ENCODE results near the gene LRCH1. TPM values are rescaled to one million over a fixed set of nuclear protein-coding genes. Genes with fewer than 3 reads are reported as not detected.

Gene LRCH1
- total RNA-seq, 1 donor = 10.0 TPM

DNA sequence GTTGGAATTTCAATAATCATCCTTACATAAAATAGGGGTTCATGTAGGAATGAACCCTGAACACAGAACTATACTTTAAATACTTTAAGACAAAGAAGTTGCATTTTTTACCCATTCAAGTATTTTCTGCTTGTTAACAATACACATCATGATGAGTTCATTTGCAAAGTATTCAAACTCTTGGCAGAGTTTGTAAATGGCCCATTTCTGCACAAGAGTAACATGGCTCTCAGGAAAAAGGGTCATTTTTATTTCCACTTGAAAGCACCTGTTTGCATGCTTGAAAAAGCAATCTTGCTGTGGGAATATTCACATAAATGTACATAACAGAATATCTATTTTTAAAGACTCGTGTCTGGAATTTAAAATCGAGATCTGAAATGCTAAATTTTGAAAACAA, 225.9 kb downstream of the LRCH1 start:
- no peak for DNase-seq (ENCODE audit: low read depth in 2 of 3, low spot score in 2 of 3)

DNA sequence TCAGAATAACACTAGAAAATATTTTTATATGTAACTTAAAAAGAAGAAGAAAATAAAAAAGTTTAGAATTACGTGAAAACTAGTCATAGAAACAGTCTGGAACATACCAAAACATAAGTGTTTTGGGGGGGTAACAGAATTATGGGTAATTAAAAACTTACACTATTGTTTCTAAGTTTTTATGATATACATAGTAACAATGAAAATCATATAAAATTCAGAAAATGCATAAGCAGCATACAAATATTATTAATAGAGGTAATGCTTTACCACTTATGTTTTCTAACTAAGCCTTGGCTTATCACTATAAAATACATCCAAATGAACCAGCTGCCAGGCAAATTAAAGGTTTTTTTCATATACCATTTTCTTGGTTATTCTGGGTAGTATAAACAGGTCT, 229.1 kb downstream of the LRCH1 start:
- DNase-seq (ENCODE audit: low read depth in 2 of 3, low spot score in 2 of 3) = no peak

DNA sequence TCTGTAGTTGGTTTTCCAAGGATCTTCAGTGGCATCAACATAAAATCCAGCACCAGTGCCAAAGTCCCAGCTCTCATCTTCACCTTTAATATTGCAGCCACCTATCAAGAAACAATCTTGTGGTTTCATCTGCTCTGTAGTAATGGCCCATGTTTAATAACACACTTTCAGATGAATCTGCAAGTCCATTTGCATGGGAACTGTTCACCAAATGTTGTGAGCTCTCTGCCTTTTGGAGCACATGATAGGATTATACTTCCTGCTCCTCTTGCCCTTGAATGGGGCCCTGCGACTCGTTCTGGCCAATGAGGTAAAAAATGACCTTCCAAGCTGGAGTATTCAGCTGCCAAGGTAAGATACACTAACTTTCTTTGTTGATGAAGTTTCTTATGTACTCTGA, 229.7 kb downstream of the LRCH1 start:
- no peak for DNase-seq (ENCODE audit: low read depth in 2 of 3, low spot score in 2 of 3)

DNA sequence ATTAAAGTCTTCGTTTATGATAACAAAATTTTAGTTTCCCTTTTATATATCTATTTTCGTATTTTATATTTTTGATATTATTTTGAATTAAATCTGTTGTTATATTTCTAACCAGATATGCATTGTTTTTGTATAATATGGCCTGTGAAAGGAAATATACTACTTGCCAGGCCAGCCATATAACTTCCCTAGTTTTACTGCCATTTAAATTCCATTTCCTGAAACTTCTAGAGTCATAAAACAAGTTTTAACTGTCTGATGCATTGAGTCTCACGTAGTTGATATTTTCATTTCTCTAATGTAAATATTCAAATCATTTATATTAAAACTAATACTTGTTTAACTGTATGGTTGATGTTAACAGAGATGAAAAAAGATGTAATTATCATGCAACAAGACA, 230.5 kb downstream of the LRCH1 start:
- DNase-seq (ENCODE audit: low read depth in 2 of 3, low spot score in 2 of 3) = no peak

DNA sequence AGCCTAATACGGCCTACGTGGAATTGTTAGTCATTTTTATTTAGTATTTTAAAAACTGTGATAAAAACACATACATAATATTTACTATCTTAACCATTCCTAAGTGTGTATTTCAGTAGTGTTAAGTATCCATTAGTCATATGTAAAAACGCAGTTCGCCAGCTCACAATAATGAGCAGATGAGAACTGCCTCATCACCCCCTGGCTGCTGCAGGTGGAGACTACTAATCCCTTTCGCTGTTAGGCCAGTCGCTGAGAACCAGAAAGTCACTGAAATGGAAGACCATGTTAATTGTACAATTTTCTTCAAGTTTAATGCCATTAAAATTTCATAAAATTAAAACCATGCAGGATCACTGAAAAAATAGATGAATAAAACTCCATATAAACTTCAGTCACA, 242.4 kb downstream of the LRCH1 start:
- no peak for DNase-seq (ENCODE audit: low read depth in 2 of 3, low spot score in 2 of 3)

DNA sequence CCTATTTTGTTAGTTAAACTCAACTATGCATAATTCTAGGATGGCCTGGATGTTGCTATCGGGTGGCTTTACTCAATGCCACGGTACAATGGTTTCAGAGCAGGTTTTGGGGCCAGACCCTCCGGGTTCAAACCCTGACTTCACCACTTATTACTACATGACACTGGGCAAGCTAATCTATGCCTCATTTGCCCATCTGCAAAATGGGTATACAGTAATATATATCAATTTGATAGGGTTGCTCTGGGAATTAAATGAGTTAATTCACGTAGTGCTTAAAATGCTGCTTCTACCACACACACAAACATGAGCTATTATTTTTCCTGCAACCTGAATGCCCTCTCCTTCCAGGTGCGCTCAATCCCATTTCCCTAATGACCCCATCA, 243.2 kb downstream of the LRCH1 start:
- no peak for DNase-seq (ENCODE audit: low read depth in 2 of 3, low spot score in 2 of 3)

DNA sequence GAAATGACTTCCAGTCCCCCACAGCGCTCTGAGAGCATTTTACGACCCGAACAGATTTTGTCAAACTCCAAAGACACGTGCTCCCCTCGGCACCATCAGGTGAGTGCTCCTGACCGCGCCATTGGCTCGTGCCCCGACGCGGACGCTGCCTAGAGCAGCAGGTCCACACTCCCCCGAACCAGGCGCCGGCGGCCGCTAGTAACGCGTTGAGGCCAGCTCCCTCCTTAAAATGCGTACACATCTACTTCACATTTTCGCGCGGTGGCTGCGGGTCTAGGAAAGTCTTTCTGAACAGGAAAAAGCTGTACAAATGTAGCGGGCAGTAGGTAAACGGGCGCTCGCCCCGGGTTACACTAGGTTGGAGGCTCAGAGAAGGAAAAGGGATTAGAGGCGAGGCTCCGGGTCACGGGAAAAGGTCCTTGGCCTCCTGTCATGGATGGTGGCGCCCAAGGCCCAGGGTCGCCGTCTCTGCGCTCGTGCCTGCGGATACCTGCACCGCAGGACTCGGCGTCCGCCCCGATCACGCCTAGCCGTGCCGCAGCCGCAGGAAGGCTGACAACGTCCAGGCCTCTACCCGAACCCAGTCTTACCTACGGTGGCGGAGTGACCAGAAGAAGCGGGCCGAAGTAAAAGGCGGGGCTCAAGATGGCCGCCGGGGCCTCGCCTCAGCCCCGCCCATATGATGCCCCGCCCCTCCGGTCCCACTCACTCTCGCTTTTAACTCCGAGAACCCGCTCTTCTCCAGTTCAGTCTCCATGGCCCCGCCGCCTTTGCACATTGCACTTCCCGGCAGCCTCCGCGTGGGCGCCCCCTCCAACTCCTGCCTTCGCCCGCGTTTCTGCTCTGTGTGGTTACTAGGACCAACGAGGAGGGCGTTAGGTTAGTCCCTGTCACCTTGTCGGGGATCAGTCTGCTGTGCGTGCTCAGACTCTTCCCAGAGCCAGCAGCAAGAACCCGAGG, 243.8 kb downstream of the LRCH1 start, which contains the start of gene ESD:
Gene ESD, minus strand, starts transcription at position 647 of the 960 bp plus-strand sequence. CDS start 5,748 bp downstream, outside the sequence.
- peak; percentile 76 to 93 (median 87) for DNase-seq (ENCODE audit: low read depth in 2 of 3, low spot score in 2 of 3)

DNA sequence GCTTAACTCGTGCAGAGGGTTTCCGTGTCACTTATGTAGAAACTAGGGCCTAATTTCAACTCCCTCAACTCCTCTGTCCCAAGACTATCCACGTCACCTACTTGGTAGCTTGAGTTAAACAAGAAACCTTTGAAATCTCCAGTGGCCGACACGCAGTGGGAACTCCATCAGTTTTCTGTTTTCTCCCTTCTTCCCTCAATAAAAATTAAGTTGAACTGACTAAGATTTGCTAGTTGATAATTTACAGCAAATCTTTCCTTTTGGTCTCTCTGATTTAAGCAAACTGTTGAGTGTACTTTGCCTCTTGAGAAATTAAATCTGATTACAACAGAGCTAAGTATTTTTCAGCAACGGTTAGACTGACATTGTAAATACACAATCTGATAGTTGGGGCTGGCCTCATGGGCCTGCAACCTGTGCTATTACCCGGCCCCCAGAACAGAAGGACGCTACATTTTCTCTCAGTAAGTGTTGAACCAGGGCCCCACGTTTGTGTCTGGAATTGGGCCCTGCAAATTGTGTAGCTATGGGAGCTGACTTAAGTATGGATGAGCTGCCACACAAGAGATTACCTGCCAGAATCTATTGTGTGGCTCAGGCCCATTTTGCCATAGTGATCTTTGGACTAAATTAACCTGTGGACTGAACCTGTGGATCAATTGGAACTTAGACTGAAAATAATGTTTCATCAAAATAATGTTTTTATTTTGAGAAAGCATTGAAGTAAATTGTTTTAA, 244.7 kb downstream of the LRCH1 start:
- no peak for DNase-seq (ENCODE audit: low read depth in 2 of 3, low spot score in 2 of 3)

DNA sequence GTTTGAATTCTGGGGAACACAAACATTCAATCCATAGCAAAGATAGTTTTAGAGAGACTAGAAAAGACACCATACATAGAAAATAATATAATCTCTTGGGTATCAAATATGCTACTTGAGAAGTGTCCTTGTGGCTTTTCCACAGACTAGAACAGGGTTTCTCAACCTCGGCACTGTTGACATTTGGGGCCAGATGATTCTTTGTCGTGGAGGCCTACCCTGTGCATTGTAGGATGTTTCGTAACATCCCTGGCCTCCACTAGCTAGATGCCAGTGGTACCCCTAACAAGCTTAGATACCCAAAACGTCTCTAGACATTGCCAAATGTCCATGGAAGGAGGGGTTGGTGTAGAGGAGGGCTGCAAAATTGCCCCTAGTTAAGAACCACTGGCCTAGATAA, 246.2 kb downstream of the LRCH1 start:
- DNase-seq (ENCODE audit: low read depth in 2 of 3, low spot score in 2 of 3) = no peak

DNA sequence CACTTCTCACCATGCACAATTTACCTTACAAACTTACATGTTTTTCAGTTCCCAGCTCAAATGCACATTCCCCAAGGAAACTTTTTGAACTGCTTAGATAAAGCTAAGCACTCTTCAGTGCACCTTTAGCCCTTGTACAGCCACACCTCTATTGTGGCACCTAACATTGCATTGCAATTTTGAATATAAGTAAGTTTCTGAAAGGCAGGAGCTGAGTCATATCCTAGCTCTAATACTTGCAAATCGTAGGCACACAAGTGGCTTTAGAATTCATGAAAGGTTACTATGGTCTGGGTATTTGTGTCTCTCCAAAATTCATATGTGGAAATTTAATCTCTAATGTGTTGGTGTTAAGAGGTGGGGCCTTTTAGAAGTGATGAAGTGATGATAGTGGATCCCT, 248.9 kb downstream of the LRCH1 start:
- DNase-seq (ENCODE audit: low read depth in 2 of 3, low spot score in 2 of 3) = no peak

Small RNA genes within 50 kb of the gene (small RNA-seq; reads per million reads assigned to genes)
- not detected for gene AL359880.1

Other genes starting within 250 kb of the LRCH1 start
- gene RUBCNL, start 165.9 kb upstream of the LRCH1 start, total RNA-seq = 1.6 TPM
- gene ESD, start 244.0 kb downstream of the LRCH1 start, total RNA-seq = 71.4 TPM